SIG-M5 (cell line): Measurements from ENCODE around the gene ST6GALNAC3.
"Not testable (repeated sequence)": the region's sequence is repeated elsewhere in the genome, so short reads cannot be mapped to it uniquely, and the experiment has no call there.

Experiments
- DNase-seq: peaks from one replicate; lab custom pipeline; 2025; lab: John Stamatoyannopoulos, UW

The ST6GALNAC3 gene

GRCh38 chr1:76106719-76107235, 32.2 kb downstream of the ST6GALNAC3 start:
- DNase-seq = no peak

GRCh38 chr1:76109404-76109803, 34.9 kb downstream of the ST6GALNAC3 start:
- no peak for DNase-seq

DNA sequence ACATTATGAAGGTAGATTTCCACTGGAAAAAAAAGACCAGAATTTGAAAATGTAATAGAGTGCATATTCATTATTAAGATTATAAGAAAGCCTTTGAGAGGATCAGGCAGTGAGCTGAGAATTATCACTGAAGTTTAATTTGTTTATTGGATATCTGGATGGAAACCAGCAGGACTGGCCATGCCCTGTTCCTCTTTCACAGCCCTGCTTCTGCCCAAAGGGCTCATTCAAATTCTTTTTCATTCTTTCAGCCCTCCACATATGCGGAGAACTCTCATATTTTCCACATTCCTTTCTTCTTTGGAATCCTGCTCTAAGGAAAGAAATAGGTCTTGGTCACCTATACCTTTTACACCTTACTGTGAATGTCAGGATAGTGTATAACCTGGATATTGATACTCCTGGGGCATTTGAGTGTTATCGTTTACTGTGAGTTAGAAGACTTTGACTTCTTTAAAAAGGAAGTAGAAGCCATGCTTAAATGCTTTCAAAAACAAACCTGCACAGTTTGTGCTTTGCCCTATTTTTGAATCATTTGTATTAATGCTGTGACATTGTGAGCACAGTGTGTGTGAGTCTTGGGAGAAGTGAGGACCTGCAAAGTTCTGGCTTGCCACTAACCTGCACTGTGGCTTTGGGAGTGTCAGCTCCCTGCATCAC, 35.5 kb downstream of the ST6GALNAC3 start:
- DNase-seq = no peak

DNA sequence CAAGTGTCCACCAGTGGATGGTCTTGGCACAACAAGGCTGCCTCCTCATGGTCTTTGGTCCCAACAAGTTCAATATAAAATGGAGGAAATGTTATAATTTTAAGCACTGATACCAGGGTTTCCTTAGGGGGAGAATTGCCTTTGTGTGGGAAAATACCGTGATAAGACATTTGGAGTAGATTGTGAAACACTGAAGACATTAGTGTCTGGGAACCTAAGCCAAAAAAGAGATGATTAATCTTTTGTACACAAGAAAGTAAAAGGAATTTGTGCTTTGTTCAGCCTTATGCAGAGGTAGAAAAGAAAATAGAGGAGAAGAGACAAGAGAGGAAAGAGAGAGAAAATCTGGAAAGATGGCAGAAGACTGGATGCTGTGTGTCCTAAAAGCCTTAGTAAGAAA, 36.1 kb downstream of the ST6GALNAC3 start:
- no peak for DNase-seq

GRCh38 chr1:76112321-76112720, 37.8 kb downstream of the ST6GALNAC3 start:
- DNase-seq = not testable (repeated sequence)

GRCh38 chr1:76113446-76113845, 38.9 kb downstream of the ST6GALNAC3 start:
- no peak for DNase-seq

DNA sequence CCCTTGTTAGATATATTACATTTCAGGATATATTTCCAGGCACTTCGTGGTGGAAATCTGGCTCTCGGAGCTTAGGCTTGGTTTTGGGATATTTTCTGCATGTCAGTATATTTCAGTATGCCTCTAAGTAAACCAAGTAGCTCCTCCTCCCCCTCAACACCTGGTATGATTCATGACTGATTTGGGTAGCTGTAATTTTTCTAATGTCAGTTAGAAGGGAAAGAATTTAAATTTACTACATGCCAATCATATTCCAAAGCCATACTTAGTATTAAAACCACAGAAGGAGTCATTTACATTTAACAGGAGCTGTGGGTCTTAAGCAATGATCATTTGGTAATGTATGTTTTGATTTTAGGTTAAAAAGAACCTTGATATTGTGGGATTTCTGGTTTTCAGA, 40.6 kb downstream of the ST6GALNAC3 start:
- no peak for DNase-seq

GRCh38 chr1:76121850-76122249, 47.3 kb downstream of the ST6GALNAC3 start:
- DNase-seq = no peak

- DNase-seq = no peak
Measured at GRCh38 chr1:76122271-76122670, 47.7 kb downstream of the ST6GALNAC3 start.

DNA sequence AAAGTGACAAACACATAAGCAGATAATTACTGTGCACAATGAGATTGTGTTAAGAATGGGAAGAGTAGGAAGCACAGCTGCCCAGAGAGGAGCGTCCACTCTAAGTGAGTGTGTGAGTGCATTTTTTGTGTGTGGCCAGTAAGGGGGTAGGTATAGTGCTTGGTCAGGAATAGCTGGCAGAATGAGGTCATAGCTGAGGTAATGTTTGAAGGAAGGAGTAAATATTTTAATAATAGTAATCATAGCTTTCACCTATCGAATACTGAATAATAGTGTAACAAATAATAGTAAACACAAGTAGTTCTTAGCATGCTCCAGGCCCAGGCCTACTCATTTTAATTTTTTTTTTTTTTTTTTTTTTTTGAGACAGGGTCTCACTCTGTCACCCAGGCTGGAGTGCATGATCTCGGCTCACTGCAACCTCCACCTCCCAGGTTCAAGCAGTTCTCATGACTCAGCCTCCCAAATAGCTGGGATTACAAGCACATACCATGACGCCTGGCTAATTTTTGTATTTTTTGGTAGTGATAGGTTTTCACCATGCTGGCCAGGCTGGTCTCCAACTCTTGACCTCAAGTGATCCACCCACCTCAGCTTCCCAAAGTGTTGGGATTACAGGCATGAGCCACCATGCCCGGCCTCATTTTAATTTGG, 49.0 kb downstream of the ST6GALNAC3 start:
- DNase-seq = not testable (repeated sequence)

DNA sequence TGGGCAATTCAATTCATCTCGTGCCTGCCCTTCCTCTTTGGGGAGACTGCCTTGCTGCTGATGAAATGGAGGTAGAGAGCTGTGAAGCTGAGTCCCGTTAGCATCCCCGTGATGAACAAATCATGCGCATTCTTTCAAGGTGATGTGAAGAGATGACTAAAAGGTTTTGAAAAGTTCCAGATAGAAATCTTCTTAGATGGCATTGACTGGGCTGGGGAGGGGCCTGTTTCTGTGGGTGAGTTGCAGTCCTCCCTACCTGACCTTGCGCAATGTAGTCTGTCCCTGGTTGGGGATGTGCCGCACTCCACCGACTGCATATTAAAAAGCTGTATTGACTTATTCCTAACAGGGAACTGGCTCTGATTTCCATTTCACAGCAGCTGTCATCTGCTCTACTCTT, 49.6 kb downstream of the ST6GALNAC3 start:
- no peak for DNase-seq

- DNase-seq = no peak
Measured at GRCh38 chr1:76125473-76126219, 51.1 kb downstream of the ST6GALNAC3 start.

DNA sequence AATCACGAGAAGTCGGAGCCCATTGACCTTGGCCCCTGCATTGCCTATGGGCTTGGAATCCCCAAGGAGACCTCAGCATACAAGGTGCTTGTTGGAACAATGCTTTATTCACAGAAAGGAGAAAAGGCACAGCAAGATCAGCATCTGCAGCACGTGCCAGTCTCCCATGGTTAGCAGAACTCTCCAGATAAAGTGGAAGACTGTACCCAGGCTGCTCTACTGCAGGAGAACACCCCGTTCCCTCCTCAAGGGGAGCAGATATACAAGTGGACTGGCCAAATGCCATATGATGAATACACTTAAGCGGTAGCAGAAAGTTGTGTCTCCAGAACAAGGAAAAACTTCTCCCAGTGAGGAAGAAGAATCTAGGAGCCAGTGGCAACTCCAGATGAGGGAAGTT, 53.5 kb downstream of the ST6GALNAC3 start:
- no peak for DNase-seq

GRCh38 chr1:76129731-76130130, 55.2 kb downstream of the ST6GALNAC3 start:
- DNase-seq = no peak

DNA sequence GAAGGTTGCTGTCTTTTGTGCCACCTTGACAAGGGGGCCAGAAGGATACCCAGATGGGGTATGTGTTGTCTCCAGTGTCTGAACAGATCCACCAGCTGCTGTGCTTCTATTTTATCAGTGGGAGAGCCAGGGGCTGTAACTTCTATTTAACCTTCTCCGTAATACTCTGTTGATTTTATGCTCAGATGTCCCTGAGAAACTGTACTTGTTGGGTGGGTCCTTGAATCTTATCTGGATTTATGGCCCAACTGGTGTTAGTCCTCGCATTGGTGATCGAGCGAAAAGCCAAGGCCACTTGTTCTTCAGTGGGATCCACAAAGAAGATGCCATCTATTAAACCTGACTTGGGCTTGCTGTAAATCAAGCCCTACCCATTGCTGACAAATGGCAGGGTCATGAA, 56.4 kb downstream of the ST6GALNAC3 start:
- no peak for DNase-seq

DNA sequence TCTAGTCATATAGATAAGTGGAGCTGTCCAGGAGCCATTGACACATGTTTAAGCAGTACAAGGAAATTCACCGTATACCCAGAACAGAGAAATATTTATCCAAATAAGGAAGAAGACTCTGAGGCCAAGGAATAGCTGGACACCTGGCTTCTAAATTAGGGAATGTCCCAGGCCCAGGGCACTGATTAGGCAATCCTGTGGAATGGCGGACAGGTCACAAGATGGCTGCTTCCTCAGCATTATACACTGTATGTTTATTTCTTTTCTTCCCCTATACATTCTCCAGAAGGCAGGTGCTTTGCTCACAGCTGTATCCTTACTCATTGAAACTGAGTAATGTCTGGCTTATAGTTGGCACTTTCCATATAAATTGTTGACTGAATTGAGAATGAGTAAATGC, 59.4 kb downstream of the ST6GALNAC3 start:
- no peak for DNase-seq

GRCh38 chr1:76135835-76136234, 61.3 kb downstream of the ST6GALNAC3 start:
- DNase-seq = no peak

DNA sequence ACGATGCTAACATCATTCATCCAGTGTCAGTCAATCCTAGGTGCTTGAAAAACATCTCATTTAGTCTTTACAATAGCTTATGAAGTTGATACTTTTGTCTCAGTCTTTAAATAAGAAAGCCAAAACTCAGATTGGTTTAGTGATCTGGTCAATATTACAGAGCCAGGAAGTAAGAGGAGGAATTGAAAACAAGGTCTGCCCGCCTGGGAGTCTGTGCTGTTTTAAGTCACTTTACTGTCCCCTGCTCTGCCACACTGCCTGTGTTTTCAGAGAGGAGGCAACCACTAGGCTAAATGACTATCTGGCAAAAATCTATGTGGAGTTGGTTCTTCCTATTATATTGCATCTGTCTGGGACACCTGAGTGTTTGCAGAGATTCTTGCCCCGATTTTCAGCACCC, 62.3 kb downstream of the ST6GALNAC3 start:
- no peak for DNase-seq

DNA sequence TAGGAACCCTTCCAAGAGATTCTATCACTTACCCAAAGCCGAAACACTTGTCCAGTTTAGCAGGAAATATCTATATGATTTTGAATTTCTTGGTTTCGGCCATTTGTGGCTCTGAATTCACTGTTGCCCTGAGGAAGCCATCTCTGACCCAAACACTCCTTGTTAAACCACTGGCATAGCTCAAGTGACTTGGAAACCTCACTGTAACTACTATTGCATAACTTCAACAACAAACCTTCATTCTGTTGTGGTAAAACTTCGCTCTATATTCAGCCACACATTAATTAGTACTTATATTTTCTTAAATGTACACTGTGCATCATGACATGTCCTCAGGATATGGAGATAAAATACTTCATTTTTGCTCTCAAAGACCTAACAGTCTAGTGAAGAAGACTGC, 63.2 kb downstream of the ST6GALNAC3 start:
- DNase-seq = no peak

DNA sequence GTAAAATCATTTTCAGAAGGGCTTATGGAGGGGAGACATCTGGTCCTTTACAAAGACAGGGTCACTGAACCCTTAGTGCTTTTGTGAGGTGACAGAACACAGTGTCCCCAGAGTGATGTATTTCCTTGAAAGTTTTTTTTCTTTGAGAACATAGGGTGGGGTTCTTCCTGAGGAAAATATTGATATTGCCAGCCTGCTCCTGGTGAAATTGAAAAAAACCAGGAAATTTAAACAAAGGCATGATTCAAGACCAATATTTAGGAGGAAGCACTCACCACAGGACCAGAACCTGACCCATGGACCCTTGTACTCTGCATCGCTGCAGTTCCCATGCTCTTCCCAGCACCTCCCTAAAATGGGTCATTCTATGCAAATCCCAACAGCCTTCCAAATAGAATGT, 63.7 kb downstream of the ST6GALNAC3 start:
- DNase-seq = no peak

DNA sequence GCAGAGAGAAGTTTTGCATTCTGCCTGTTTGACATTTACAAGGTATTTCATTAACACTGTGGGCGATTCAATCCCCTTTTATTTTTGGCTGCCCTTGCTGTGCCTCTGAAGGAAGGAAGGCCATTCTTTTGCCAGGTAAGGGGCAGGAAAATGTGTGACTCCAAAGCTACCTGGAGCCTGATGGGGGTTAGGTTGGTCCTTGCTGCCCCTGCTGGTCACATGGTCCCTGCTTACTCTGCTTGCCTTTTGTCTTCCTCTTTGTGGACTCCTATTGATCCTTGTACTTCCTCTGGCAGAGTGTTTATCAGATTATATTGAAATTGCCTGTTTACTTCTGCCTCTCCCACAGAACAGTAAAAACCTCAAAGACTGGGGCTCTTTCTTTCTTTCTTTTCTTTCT, 65.7 kb downstream of the ST6GALNAC3 start:
- DNase-seq = no peak

- no peak for DNase-seq
Measured at GRCh38 chr1:76141929-76142328, 67.4 kb downstream of the ST6GALNAC3 start.
